Mesodermal cell (in vitro differentiated cells): ENCODE measurements around the gene DEGS1.

Experiments used
- H3K27ac ChIP-seq: 2 replicates; pipeline ENCODE4 v1.7.0; 2013; ENCODE audit warnings: mild to moderate bottlenecking, low read depth, low read length, moderate library complexity; ENCODE audit not compliant: severe bottlenecking
- H3K36me3 ChIP-seq: 2 replicates; pipeline ENCODE4 v1.7.1; 2013; ENCODE audit warnings: mild to moderate bottlenecking, low read length, moderate library complexity; ENCODE audit not compliant: control insufficient read depth, insufficient read depth
- H3K4me1 ChIP-seq: one replicate; pipeline ENCODE4 v1.7.1; 2013; ENCODE audit warnings: mild to moderate bottlenecking, low read length; ENCODE audit not compliant: insufficient read depth, control insufficient read depth, poor library complexity, severe bottlenecking
- H3K4me3 ChIP-seq: 2 replicates; pipeline ENCODE4 v1.7.0; 2013; ENCODE audit warnings: low read length, control low read depth, mild to moderate bottlenecking; ENCODE audit not compliant: insufficient read depth, poor library complexity, severe bottlenecking; ENCODE audit errors: extremely low read depth
- H3K9me3 ChIP-seq: 2 replicates; pipeline ENCODE4 v1.7.1; 2013; ENCODE audit warnings: mild to moderate bottlenecking, low read length, moderate library complexity; ENCODE audit not compliant: control insufficient read depth
- WGBS, 2 experiments: methylation state at CpG; one replicate each; pipeline ENCODE4 v1.1.5; 2013; ENCODE audit warnings: missing lambda C conversion rate in 2 of 2; ENCODE audit not compliant: insufficient coverage in 2 of 2; 5-methylcytosine and 5-hydroxymethylcytosine counted together

Gene DEGS1

DNA sequence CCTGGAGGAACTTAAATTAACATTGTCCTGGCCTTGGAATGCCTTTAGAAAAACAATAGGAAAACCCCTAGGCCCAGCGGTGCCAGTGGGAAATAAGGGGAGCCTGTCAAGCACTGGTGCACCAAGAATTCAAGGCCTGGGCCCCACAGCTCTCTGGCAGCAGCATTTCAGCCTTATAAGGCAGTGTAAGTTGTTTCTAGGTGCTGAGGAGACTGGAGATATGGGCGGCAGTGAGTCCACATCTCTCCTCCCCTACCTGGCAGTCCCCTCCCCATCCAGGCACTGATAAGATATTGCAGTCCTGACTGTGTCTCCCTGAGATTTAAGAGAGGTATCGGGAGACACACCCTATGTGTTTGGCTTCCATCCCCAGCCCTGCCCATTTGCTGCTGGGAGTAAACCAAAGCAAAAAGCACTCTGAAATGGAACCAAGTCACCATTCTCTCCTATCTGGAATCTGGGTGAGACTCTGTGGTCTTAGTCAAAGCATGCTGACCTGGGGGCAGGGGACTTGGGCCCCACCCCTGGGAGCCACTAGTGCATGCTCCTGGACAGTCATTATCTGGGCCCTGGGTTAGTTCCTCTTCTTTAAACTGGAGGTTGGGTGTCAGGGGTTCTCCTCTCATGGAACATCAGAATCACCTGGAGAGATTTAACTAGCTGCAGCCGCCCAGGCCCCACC lies 30.5 kb downstream of the DEGS1 start:
- Histone ChIP-seq H3K9me3 (no peaks in the 10 kb centered on the region), H3K4me3 (no peak overlapping the region), H3K27ac (no peak overlapping the region), H3K36me3 (no peaks in the 10 kb centered on the region), H3K4me1 (no peaks in the 10 kb centered on the region)
- 33 to 70% methylated on average over 1 to 3 of the region's 4 CpGs for WGBS, 2 experiments

DNA sequence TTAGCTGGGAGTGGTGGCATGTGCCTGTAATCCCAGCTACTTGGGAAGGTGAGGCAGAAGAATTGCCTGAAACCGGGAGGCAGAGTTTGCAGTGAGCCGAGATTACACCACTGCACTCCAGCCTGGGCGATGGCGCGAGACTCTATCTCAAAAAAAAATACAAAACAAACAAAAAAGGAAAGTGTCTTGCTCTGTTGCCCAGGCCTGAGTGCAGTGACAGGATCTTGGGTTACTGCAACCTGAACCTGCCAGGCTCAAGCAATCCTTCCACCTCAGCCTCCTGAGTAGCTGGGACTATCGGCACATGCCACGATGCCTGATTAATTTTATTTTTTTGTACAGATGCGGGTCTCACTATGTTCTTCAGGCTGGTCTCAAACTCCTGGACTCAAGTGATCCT lies 33.3 kb downstream of the DEGS1 start:
- Histone ChIP-seq H3K4me1 (no peaks in the 10 kb centered on the region), H3K9me3 (no peaks in the 10 kb centered on the region), H3K36me3 (no peaks in the 10 kb centered on the region), H3K27ac (no peak overlapping the region), H3K4me3 (no peak overlapping the region)
- 93 to 98% methylated on average over 3 to 8 of the region's 8 CpGs for WGBS, 2 experiments

DNA sequence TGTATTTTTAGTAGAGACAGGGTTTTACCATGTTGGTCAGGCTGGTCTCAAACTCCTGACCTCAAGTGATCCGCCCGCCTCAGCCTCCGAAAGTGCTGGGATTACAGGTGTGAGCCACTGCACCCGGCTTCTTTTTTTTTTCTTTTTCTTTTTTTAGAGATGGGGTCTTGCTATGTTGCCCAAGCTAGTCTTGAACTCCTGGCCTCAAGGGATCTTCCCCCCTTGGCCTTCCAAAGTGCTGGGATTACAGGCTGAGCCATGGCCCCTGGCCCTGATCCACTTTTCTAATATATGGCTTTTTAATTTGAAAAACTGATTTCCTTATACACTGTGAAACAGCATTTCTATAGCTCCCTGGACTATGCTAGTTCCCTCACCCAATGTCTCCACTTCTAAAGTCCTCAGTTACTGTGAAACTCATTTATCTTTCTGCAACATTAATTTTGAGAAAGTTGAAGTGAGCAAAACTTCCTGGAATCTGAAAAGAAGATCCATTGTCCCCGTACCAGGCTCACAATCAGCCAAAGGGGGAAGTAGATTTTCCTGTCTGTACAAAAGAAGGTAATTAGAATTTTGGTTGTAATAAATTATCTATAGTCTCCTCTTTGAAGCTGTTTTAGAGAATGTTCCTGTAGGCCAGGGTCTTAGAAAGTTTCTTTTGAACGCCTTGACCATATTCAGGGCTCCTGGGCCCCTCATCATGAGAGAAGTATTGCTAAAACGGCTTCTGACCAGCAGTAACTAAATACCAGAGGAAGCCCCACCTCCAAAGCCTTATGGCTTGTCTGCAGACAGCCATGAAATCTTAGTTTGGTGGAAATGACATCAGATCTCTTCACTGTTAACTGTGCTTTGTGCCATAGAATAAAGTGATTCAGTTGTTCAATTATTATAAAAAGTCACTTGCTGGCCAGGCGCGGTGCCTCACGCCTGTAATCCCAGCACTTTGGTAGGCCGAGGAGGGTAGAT lies 34.9 kb downstream of the DEGS1 start:
- 81 to 100% methylated on average over 5 to 6 of the region's 11 CpGs for WGBS, 2 experiments
- no peak overlapping the region for H3K4me3 ChIP-seq
- no peaks in the 10 kb centered on the region for H3K4me1 ChIP-seq
- no peaks in the 10 kb centered on the region for H3K9me3 ChIP-seq
- no peaks in the 10 kb centered on the region for H3K36me3 ChIP-seq
- H3K27ac ChIP-seq = peak overlapping the region; percentile 1

DNA sequence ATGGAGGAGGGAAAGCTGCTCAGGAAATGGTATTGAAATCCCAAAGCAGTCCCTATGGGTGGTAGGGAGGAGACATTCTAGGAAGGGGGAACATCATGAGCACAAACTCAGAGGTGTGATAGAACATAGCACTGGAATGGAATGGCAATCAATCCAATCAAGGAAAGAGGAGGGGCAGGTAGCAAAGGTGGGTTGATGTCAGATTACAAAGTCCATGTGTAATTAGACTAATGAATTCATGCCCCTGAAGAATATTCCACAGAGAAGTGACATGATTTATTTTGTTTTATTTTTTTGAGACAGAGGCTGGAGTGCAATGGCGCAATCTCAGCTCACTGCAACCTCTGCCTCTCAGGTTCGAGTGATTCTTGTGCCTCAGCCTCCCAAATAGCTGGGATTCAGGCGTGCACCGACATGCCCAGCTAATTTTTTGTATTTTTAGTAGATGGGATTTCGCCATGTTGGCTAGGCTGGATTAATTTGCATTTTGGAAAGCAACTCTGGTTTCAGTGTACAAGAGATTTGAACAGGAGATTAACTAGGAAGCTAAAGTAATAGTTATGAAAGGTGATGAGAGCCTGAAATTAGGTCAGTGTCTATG lies 36.1 kb downstream of the DEGS1 start:
- no peaks in the 10 kb centered on the region for H3K36me3 ChIP-seq
- no peak overlapping the region for H3K4me3 ChIP-seq
- no peak overlapping the region for H3K27ac ChIP-seq
- peaks cover 6% of the 10 kb centered on the region for H3K4me1 ChIP-seq
- WGBS, 2 experiments = 84 to 86% methylated on average over 5 of the region's 5 CpGs
- no peaks in the 10 kb centered on the region for H3K9me3 ChIP-seq

DNA sequence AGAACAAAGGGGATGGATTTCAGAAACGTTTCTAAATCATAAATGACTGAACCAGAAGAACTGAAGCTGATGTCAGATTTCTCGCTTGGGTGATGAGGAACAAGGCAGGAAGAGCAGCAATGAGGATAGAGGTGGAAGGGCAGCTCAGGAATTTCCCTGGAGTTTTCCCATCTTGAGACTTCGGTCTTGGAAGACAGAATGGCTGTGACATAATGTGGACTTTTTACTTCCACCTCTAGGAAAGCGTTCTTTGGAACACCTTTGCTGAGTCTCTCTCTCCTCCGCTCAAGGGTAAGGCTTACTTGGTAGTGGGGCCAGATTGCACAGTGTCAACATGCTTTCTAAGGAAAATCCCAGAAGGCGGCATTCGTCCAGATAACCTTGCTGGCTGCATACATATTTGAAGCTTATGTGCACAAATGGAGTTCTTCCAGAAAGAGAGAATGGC lies 36.6 kb downstream of the DEGS1 start:
- Histone ChIP-seq H3K27ac (no peak overlapping the region), H3K4me1 (peaks cover 9% of the 10 kb centered on the region)
- 84 to 94% methylated on average over 5 to 7 of the region's 7 CpGs for WGBS, 2 experiments

DNA sequence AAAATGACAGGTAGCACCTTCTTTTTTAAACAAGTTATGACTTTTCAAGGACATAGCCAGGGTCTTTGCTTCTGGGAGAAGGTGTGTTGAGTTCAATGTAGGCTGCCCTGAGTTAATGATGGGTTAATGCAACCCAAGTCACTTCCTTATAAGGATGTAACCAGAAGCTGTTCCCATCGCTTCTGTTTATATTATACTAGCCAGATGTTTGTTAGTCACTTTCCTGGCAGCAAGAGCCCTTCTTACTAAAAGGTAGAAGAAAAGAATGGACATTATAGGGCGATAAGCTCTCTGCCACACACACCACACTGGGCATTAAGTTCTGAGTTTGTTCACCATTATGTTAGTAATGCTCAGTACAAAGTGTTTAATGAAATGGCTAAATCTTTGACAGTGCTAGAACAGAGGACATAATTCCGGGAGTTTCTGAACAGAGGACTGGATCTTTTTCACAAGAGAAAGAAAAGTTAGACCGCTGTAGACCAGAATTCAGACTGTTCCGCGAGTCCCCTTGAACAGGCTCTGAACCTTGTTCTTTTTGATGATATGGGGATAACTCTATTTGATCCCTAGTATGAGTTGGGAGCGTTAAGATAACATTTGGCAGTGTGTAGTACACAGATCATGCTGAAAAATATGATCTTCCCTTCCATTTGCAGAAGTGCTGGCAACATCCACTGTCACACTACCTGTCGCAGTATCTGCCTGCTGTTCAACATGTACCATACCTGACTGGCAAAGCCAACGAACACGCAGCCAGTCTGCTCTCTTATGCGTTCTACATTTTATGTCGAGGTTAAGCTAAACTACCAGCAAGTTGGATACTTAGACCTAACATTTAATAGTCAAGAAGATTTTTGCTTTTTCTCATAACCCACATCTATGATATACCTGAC lies 41.0 kb downstream of the DEGS1 start:
- Histone ChIP-seq H3K9me3 (no peaks in the 10 kb centered on the region), H3K4me3 (no peak overlapping the region), H3K36me3 (peaks cover 25% of the 10 kb centered on the region), H3K27ac (peak overlapping the region; percentile 30), H3K4me1 (peaks cover 9% of the 10 kb centered on the region)
- WGBS, 2 experiments = 93% methylated on average over 9 to 10 of the region's 12 CpGs

More for the DNA sequence above, 36.6 kb downstream of the DEGS1 start:
- H3K36me3 ChIP-seq = no peaks in the 10 kb centered on the region
- no peaks in the 10 kb centered on the region for H3K9me3 ChIP-seq
- H3K4me3 ChIP-seq = no peak overlapping the region

DNA sequence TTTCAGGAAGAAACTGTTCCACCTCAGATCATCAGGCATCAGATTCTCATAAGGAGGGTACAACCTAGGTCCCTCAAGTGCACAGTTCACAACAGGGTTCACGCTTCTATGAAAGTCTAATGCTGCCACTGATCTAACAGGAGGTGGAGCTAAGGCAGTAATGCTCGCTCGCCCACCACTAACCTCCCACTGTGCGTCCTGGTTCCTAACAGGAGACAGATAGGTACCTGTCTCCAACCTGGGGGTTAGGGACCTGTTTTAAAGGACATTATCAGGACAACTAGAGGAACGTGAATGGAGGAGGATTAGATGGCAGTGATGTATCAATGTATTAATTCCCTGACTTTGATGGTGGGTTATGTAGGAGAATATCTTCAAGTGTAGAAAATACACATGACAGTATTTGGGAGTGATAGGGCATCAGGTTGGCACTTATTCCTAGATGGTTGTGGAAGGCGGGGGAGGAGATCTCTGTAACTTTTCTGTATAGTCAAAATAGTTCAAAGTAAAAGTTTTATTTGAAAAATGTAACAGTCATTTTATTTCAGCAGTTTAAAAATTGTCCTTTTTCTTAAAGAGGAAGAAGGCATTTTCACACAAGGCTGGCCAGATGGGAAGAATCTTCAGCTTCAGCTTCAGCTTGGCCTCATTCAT lies 43.9 kb downstream of the DEGS1 start:
- 89 to 93% methylated on average over 3 to 4 of the region's 6 CpGs for WGBS, 2 experiments
- Histone ChIP-seq H3K9me3 (no peaks in the 10 kb centered on the region), H3K27ac (no peak overlapping the region), H3K4me3 (no peak overlapping the region), H3K36me3 (peaks cover 40% of the 10 kb centered on the region), H3K4me1 (peaks cover 9% of the 10 kb centered on the region)

DNA sequence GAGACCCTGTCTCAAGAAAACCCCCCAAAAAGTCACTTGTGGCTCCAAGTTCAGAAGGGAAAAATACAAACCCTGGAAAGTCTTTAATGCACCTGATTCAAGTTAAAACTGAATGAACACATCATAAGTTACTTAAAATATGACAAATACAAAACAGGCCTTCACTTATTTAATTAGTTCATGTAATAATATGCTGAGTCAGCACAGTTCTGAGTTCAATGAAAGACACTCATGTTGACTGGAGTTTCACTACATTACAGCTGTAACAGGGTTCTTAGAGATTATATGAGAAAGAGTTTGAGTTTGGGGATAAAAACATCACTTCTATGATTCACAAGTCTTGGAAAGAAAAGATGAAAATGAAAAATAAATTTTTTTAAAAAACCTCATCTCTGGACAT lies 51.0 kb downstream of the DEGS1 start:
- H3K36me3 ChIP-seq = peaks cover 63% of the 10 kb centered on the region
- no peaks in the 10 kb centered on the region for H3K9me3 ChIP-seq
- H3K27ac ChIP-seq = no peak overlapping the region
- H3K4me1 ChIP-seq = no peaks in the 10 kb centered on the region
- H3K4me3 ChIP-seq = no peak overlapping the region

DNA sequence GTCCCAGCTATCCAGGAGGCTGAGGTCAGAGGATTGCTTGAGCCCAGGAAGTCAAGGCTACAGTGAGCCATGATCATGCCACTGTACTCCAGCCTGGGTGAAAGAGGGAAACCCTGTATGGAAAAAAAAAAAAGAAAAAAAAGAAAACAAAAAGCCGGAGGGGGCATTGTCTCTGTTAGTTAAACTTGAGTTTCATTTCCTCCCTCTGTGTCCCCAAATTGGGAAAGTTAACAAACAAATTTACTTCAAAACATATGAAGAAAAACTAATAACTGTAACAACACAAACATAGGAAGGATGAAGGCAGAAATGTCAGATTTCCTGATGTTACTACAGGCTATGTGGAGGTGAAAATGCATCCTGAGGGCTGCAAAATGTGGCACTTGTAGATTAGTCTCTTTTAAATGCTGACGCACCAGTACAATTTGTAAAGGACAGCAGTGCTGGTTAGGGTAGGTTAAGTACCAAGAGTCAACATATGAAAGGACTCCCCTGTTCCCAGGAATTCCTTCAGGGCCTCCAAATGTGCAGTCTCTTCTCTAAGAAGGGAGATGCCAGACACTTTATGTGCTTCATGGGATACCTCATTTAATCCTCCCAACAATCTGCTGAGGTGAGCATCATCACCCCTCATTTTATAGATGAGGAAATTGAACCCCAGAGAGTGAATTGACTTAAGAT lies 52.9 kb downstream of the DEGS1 start:
- 75 to 100% methylated on average over 1 of the region's 2 CpGs for WGBS, 2 experiments
- Histone ChIP-seq H3K27ac (no peak overlapping the region), H3K36me3 (peaks cover 56% of the 10 kb centered on the region), H3K9me3 (no peaks in the 10 kb centered on the region), H3K4me3 (no peak overlapping the region), H3K4me1 (no peaks in the 10 kb centered on the region)
